ENCODE results near the gene CDK5RAP2.

Gene CDK5RAP2

GRCh38 chr9:120391691-120392090 is 188.3 kb downstream of the CDK5RAP2 start:
- no peak for TF ChIP-seq FOXM1 (IDR thresholded peaks at IDR 0.05; ENCODE audit: borderline replicate concordance, low read depth)
- no peak for TF ChIP-seq TCF12 (IDR thresholded peaks at IDR 0.05; ENCODE audit: low read depth)

GRCh38 chr9:120390637-120391190 is 189.3 kb downstream of the CDK5RAP2 start:
- no peak for TF ChIP-seq MAX (IDR thresholded peaks at IDR 0.05)
- TF ChIP-seq EGR1 (IDR thresholded peaks at IDR 0.05), result no peak
- TF ChIP-seq TAF1 (IDR thresholded peaks at IDR 0.05; ENCODE audit: low read depth), result no peak

GRCh38 chr9:120389867-120390266 is 190.1 kb downstream of the CDK5RAP2 start:
- TF ChIP-seq CEBPB (IDR thresholded peaks at IDR 0.05) (no peak), USF1 (IDR thresholded peaks at IDR 0.05) (no peak), CREB1 (IDR thresholded peaks at IDR 0.05; ENCODE audit: low read depth) (no peak), ZBTB7A (IDR thresholded peaks at IDR 0.05; ENCODE audit: low read depth) (no peak), TAF1 (IDR thresholded peaks at IDR 0.05; ENCODE audit: low read depth) (no peak), REST (IDR thresholded peaks at IDR 0.05; ENCODE audit: low read depth) (no peak), EP300 (IDR thresholded peaks at IDR 0.05; ENCODE audit: borderline replicate concordance) (no peak), EGR1 (IDR thresholded peaks at IDR 0.05) (no peak), FOXM1 (IDR thresholded peaks at IDR 0.05; ENCODE audit: borderline replicate concordance, low read depth) (no peak), RAD21 (IDR thresholded peaks at IDR 0.05; ENCODE audit: low read depth) (no peak)

- TF ChIP-seq TCF12 (IDR thresholded peaks at IDR 0.05; ENCODE audit: low read depth) (no peak), ZBTB7A (IDR thresholded peaks at IDR 0.05; ENCODE audit: low read depth) (no peak), YY1 (IDR thresholded peaks at IDR 0.05; ENCODE audit: low read depth) (no peak), CEBPB (IDR thresholded peaks at IDR 0.05) (no peak), CREB1 (IDR thresholded peaks at IDR 0.05; ENCODE audit: low read depth) (no peak), EGR1 (IDR thresholded peaks at IDR 0.05) (no peak), TEAD4 (IDR thresholded peaks at IDR 0.05) (no peak), FOXM1 (IDR thresholded peaks at IDR 0.05; ENCODE audit: borderline replicate concordance, low read depth) (no peak), RAD21 (IDR thresholded peaks at IDR 0.05; ENCODE audit: low read depth) (no peak), REST (IDR thresholded peaks at IDR 0.05; ENCODE audit: low read depth) (no peak), MAX (IDR thresholded peaks at IDR 0.05) (no peak), EP300 (IDR thresholded peaks at IDR 0.05; ENCODE audit: borderline replicate concordance) (no peak), NFIC (IDR thresholded peaks at IDR 0.05) (no peak)
These were observed 190.7 kb downstream of the CDK5RAP2 start for GRCh38 chr9:120389300-120389699.

GRCh38 chr9:120388003-120388855 is 191.7 kb downstream of the CDK5RAP2 start:
- TF ChIP-seq REST (IDR thresholded peaks at IDR 0.05; ENCODE audit: low read depth) (peak; percentile 56; the same call in 1 of the 2 replicates), RAD21 (IDR thresholded peaks at IDR 0.05; ENCODE audit: low read depth) (no peak), ZBTB7A (IDR thresholded peaks at IDR 0.05; ENCODE audit: low read depth) (no peak)
